ENCODE measurements around the gene CHAMP1. TPM values are rescaled to one million over a fixed set of nuclear protein-coding genes. Genes with fewer than 3 reads are reported as not detected.

CHAMP1 gene
- total and polyA plus RNA-seq, 2 of the 8 experiments (the other 6 are each of a cell fraction or from before 2014, with no cell fraction given): 26.8 to 41.9 TPM

GRCh38 chr13:114303700-114304327, 10.5 kb upstream of the CHAMP1 start:
- no peaks in the 10 kb centered on the region for H3K79me2 ChIP-seq (ENCODE audit: control insufficient read depth in 1 of 2, insufficient read depth in 2 of 2, low read length in 2 of 2)
- H3K56ac ChIP-seq (replicated peaks; ENCODE audit: insufficient read length, low read depth, low read length): no peak overlapping the region
- ChIA-PET CTCF (ENCODE audit: partially characterized antibody) (interaction anchor here (0.5 to 1.9 kb wide), 3 partner anchors 19 to 33 kb away, joined by 3 read pairs; no protein-coding TSS in a partner anchor), POLR2A (ENCODE audit: partially characterized antibody) (interaction anchor here (0.7 to 1.1 kb wide), 4 partner anchors 10 to 15 kb away, joined by 3 read pairs; no protein-coding TSS in a partner anchor)
- DNase-seq (ENCODE audit: low read depth in 1 of 2, low spot score in 2 of 2) (peak in 1 of 2 experiments; percentile 32), FAIRE-seq (no peak)
- H3K4ac ChIP-seq (replicated peaks; ENCODE audit: insufficient read length, low read depth, low read length): no peak overlapping the region
- H2BK5ac ChIP-seq (ENCODE audit: low read depth, low read length): no peak overlapping the region
- H3K79me1 ChIP-seq (ENCODE audit: low read depth, low read length): no peaks in the 10 kb centered on the region
- peaks cover 0 to 4% of the 10 kb centered on the region in 2 experiments for H4K20me1 ChIP-seq (replicated peaks in 1 of 2; ENCODE audit: control insufficient read depth in 1 of 2, insufficient read depth in 2 of 2, low read length in 2 of 2)
- no peak overlapping the region for H2AK5ac ChIP-seq (ENCODE audit: low read depth, low read length)
- no peak overlapping the region for H2BK20ac ChIP-seq (ENCODE audit: low read length)
- no peak overlapping the region for H2AFZ ChIP-seq (ENCODE audit: low read length)
- H3K23me2 ChIP-seq (ENCODE audit: low read depth, low read length): no peaks in the 10 kb centered on the region
- H3K27me3 ChIP-seq (replicated peaks in 1 of 4; ENCODE audit: control insufficient read depth in 3 of 4, extremely low read depth in 1 of 4, insufficient read depth in 3 of 4, low read length in 3 of 4): no peaks in the 10 kb centered on the region
- WGBS, 2 experiments (ENCODE audit: extremely low coverage in 1 of 2, insufficient coverage in 1 of 2, insufficient read length in 1 of 2, insufficient replicate concordance in 2 of 2, low coverage in 1 of 2, low lambda C conversion rate in 2 of 2, missing lambda C conversion rate in 1 of 2): 96% methylated on average over 11 of the region's 11 CpGs; no CpG with 5 or more reads in 1 of the 2 experiments
- H3K27ac ChIP-seq (ENCODE audit: low read depth, low read length): no peak overlapping the region
- H4K8ac ChIP-seq (ENCODE audit: extremely low read depth, insufficient read depth, low read length): no peak overlapping the region
- no peak overlapping the region for H4K91ac ChIP-seq (replicated peaks; ENCODE audit: insufficient read length, low read length)
- no peak overlapping the region for H2BK120ac ChIP-seq (replicated peaks; ENCODE audit: low read depth, low read length)
- no peak overlapping the region for H3K23ac ChIP-seq (ENCODE audit: insufficient read length)
- H3K4me1 ChIP-seq (replicated peaks in 1 of 4; ENCODE audit: control insufficient read depth in 3 of 4, insufficient read depth in 4 of 4, low read length in 3 of 4): no peaks in the 10 kb centered on the region
- H3K36me3 ChIP-seq (ENCODE audit: control insufficient read depth in 2 of 4, insufficient read depth in 4 of 4, low read length in 3 of 4): peaks cover 8 to 55% (median 38%) of the 10 kb centered on the region in 4 experiments; a peak in 7 of 8 replicates
- H3K14ac ChIP-seq (ENCODE audit: insufficient read length): no peak overlapping the region
- H3K4me3 ChIP-seq (ENCODE audit: extremely low read depth in 1 of 4, insufficient read depth in 2 of 4, low read depth in 3 of 4, low read length in 4 of 4): no peak overlapping the region
- H3K9ac ChIP-seq (replicated peaks in 1 of 4; ENCODE audit: extremely low read depth in 1 of 4, low read depth in 3 of 4, low read length in 3 of 4): no peak overlapping the region
- H3K18ac ChIP-seq (ENCODE audit: extremely low read depth, low read length): no peak overlapping the region
- no peak overlapping the region for H2BK12ac ChIP-seq (ENCODE audit: low read depth, low read length)
- H3K9me3 ChIP-seq (ENCODE audit: insufficient read depth in 2 of 2, low read depth in 1 of 2, low read length in 1 of 2): no peaks in the 10 kb centered on the region
- no peak overlapping the region for H3K4me2 ChIP-seq (ENCODE audit: insufficient read depth in 1 of 2, low read depth in 2 of 2, low read length in 2 of 2)
- no peak overlapping the region for H4K5ac ChIP-seq (ENCODE audit: insufficient read length, low read depth, low read length)
- no peak overlapping the region for H2BK15ac ChIP-seq (ENCODE audit: low read length)
- no peak for TF ChIP-seq MAFK (IDR thresholded peaks at IDR 0.05; ENCODE audit: low read depth, low read length)
- TF ChIP-seq SIN3A (conservative IDR thresholded peaks at IDR 0.05 in 1 of 2, IDR thresholded peaks at IDR 0.05 in 1 of 2; ENCODE audit: low read depth in 1 of 2, low read length in 2 of 2): no peak
- no peak for TF ChIP-seq CTCF (IDR thresholded peaks at IDR 0.05; ENCODE audit: control extremely low read depth in 1 of 3, insufficient read depth in 1 of 3, low read depth in 1 of 3, low read length in 3 of 3)
- TF ChIP-seq RXRA (IDR thresholded peaks at IDR 0.05; ENCODE audit: insufficient read depth, low read depth, low read length): no peak
- no peak for TF ChIP-seq HDAC6 (IDR thresholded peaks at IDR 0.05; ENCODE audit: low read depth, low read length)
- no peak for TF ChIP-seq CHD1 (IDR thresholded peaks at IDR 0.05; ENCODE audit: low read depth, low read length)
- no peak for TF ChIP-seq CEBPB (IDR thresholded peaks at IDR 0.05; ENCODE audit: low read depth, low read length)
- TF ChIP-seq SUZ12 (IDR thresholded peaks at IDR 0.05; ENCODE audit: low read length): no peak
- no peak for TF ChIP-seq SP4 (IDR thresholded peaks at IDR 0.05; ENCODE audit: low read length)
- TF ChIP-seq POLR2A (IDR thresholded peaks at IDR 0.05; ENCODE audit: control extremely low read depth in 1 of 2, low read depth in 2 of 2, low read length in 2 of 2): no peak
- no peak for TF ChIP-seq PHF8 (conservative IDR thresholded peaks at IDR 0.05; ENCODE audit: low read depth, low read length)
